Measurements from ENCODE around the gene UBE2E2. TPM values are rescaled to one million over a fixed set of nuclear protein-coding genes. Genes with fewer than 3 reads are reported as not detected.

UBE2E2 gene
- total and polyA plus RNA-seq, 2 of the 13 experiments (the other 11 are each of a cell fraction or from before 2014, with no cell fraction given) = 0.77 to 1.5 TPM

DNA sequence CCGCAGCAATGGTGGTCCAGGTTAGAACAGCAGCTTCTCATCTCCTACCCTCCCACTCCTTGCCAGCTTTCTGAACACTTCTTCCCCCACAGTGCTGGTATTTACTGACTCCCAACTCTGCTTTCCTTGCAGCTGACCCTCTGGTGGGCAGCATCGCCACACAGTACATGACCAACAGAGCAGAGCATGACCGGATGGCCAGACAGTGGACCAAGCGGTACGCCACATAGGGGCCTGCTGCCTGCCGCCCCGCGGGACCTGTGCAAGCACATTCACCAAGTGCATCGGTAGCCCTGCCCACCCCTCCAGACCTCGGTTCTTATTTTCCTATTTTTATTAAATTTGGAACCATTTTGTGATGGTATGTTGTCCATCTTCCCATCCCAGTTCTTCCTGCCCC lies 386.5 kb downstream of the UBE2E2 start:
- no TSS peak for BruUV-seq (replicated peaks)
- POLR2A ChIA-PET = no interaction called here
- Histone ChIP-seq H3K4me1 (ENCODE audit: insufficient read depth, low read length) (no peaks in the 10 kb centered on the region), H4K20me1 (ENCODE audit: insufficient read depth, low read length) (no peaks in the 10 kb centered on the region), H3K4me2 (ENCODE audit: low read depth, low read length) (no peak overlapping the region), H3K9me3 (ENCODE audit: low read length) (no peaks in the 10 kb centered on the region), H3K36me3 (replicated peaks in 1 of 2; ENCODE audit: control insufficient read depth in 1 of 2, insufficient read depth in 2 of 2, low read length in 2 of 2) (no peaks in the 10 kb centered on the region), H3K27ac (ENCODE audit: extremely low read length, insufficient read depth, low read length) (no peak overlapping the region), H3K9ac (ENCODE audit: insufficient read depth, low read depth, low read length) (no peak overlapping the region), H2AFZ (ENCODE audit: low read length) (no peak overlapping the region), H3K79me2 (ENCODE audit: insufficient read depth, low read length) (no peaks in the 10 kb centered on the region), H3K27me3 (ENCODE audit: control insufficient read depth in 1 of 2, insufficient read depth in 2 of 2, low read length in 2 of 2) (no peaks in the 10 kb centered on the region; a peak in 1 of 5 replicates), H3K4me3 (replicated peaks in 1 of 3; ENCODE audit: insufficient read depth in 1 of 3, low read depth in 2 of 3, low read length in 3 of 3) (no peak overlapping the region)
- ATAC-seq (no peak), FAIRE-seq (no peak), DNase-seq (ENCODE audit: low spot score) (no peak)
- WGBS (ENCODE audit: low lambda C conversion rate) = 63% methylated on average over 10 of the region's 10 CpGs
- in situ Hi-C loops (cut with HindIII; ENCODE audit: extremely low pct_ligation_motif_present, low pct_unique_long_range_greater_than_20kb) = no loop called here
- CTCF ChIA-PET (ENCODE audit: low intra/inter-chr PET ratio, low total read pairs) = no interaction called here
- intact Hi-C loops (cut with micrococcal nuclease; ENCODE audit: unreplicated experiment) = no loop called here
- TF ChIP-seq MATR3 (CRISPR knock-in tag; IDR thresholded peaks at IDR 0.05) = no peak
- TF ChIP-seq TP53 (CRISPR knock-in tag; conservative IDR thresholded peaks at IDR 0.05) = no peak
- TF ChIP-seq, protein P1, sequence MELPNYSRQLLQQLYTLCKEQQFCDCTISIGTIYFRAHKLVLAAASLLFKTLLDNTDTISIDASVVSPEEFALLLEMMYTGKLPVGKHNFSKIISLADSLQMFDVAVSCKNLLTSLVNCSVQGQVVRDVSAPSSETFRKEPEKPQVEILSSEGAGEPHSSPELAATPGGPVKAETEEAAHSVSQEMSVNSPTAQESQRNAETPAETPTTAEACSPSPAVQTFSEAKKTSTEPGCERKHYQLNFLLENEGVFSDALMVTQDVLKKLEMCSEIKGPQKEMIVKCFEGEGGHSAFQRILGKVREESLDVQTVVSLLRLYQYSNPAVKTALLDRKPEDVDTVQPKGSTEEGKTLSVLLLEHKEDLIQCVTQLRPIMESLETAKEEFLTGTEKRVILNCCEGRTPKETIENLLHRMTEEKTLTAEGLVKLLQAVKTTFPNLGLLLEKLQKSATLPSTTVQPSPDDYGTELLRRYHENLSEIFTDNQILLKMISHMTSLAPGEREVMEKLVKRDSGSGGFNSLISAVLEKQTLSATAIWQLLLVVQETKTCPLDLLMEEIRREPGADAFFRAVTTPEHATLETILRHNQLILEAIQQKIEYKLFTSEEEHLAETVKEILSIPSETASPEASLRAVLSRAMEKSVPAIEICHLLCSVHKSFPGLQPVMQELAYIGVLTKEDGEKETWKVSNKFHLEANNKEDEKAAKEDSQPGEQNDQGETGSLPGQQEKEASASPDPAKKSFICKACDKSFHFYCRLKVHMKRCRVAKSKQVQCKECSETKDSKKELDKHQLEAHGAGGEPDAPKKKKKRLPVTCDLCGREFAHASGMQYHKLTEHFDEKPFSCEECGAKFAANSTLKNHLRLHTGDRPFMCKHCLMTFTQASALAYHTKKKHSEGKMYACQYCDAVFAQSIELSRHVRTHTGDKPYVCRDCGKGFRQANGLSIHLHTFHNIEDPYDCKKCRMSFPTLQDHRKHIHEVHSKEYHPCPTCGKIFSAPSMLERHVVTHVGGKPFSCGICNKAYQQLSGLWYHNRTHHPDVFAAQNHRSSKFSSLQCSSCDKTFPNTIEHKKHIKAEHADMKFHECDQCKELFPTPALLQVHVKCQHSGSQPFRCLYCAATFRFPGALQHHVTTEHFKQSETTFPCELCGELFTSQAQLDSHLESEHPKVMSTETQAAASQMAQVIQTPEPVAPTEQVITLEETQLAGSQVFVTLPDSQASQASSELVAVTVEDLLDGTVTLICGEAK (IDR thresholded peaks at IDR 0.05) = no peak
- TF ChIP-seq, protein P1 (CRISPR knock-in tag; IDR thresholded peaks at IDR 0.05) = no peak
- TF ChIP-seq STAT5B (CRISPR knock-in tag; IDR thresholded peaks at IDR 0.05) = no peak
- no peak for TF ChIP-seq ZNF264 (CRISPR knock-in tag; IDR thresholded peaks at IDR 0.05)
- TF ChIP-seq HCFC1 (IDR thresholded peaks at IDR 0.05; ENCODE audit: low read depth, low read length) = no peak
- TF ChIP-seq, protein P2, sequence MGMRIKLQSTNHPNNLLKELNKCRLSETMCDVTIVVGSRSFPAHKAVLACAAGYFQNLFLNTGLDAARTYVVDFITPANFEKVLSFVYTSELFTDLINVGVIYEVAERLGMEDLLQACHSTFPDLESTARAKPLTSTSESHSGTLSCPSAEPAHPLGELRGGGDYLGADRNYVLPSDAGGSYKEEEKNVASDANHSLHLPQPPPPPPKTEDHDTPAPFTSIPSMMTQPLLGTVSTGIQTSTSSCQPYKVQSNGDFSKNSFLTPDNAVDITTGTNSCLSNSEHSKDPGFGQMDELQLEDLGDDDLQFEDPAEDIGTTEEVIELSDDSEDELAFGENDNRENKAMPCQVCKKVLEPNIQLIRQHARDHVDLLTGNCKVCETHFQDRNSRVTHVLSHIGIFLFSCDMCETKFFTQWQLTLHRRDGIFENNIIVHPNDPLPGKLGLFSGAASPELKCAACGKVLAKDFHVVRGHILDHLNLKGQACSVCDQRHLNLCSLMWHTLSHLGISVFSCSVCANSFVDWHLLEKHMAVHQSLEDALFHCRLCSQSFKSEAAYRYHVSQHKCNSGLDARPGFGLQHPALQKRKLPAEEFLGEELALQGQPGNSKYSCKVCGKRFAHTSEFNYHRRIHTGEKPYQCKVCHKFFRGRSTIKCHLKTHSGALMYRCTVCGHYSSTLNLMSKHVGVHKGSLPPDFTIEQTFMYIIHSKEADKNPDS (CRISPR knock-in tag; IDR thresholded peaks at IDR 0.05) = no peak
- TF ChIP-seq, protein P3, sequence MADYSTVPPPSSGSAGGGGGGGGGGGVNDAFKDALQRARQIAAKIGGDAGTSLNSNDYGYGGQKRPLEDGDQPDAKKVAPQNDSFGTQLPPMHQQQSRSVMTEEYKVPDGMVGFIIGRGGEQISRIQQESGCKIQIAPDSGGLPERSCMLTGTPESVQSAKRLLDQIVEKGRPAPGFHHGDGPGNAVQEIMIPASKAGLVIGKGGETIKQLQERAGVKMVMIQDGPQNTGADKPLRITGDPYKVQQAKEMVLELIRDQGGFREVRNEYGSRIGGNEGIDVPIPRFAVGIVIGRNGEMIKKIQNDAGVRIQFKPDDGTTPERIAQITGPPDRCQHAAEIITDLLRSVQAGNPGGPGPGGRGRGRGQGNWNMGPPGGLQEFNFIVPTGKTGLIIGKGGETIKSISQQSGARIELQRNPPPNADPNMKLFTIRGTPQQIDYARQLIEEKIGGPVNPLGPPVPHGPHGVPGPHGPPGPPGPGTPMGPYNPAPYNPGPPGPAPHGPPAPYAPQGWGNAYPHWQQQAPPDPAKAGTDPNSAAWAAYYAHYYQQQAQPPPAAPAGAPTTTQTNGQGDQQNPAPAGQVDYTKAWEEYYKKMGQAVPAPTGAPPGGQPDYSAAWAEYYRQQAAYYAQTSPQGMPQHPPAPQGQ (CRISPR knock-in tag; IDR thresholded peaks at IDR 0.05; ENCODE audit: borderline replicate concordance) = no peak
- no peak for TF ChIP-seq SMC3 (IDR thresholded peaks at IDR 0.05; ENCODE audit: low read length)
- TF ChIP-seq ZNF124 (CRISPR knock-in tag; IDR thresholded peaks at IDR 0.05) = no peak
- no peak for TF ChIP-seq THYN1 (CRISPR knock-in tag; IDR thresholded peaks at IDR 0.05; ENCODE audit: borderline replicate concordance, low read depth)

All from HepG2 (cell line).